Activated CD4-positive, alpha-beta T cell treated with anti-CD3 and anti-CD28 coated beads, Interleukin-2, amount 50 U/mL, for 4 hours (primary cell): ENCODE measurements around the gene MMP14.
"Not testable (repeated sequence)": the region's sequence is repeated elsewhere in the genome, so short reads cannot be mapped to it uniquely, and the experiment has no call there.

Experiments used
- DNase-seq, 2 experiments: peaks; one replicate each; pipeline ENCODE4 v3.0.0-alpha.2; 2020

The MMP14 gene

GRCh38 chr14:22836301-22837113 lies at the start of gene MMP14:
Gene MMP14 (plus strand): TSS chr14:22836585. CDS start chr14:22836818, 233 bp downstream.
- no peak for DNase-seq

GRCh38 chr14:22786685-22787084 lies 49.7 kb upstream of the MMP14 start:
- no peak for DNase-seq

- no peak for DNase-seq
Observed at GRCh38 chr14:22791301-22791700, 45.1 kb upstream of the MMP14 start.

GRCh38 chr14:22792158-22792557 lies 44.2 kb upstream of the MMP14 start:
- DNase-seq: no peak

- DNase-seq: not testable (repeated sequence)
Observed at GRCh38 chr14:22793550-22793949, 42.8 kb upstream of the MMP14 start.

GRCh38 chr14:22793976-22794375 lies 42.4 kb upstream of the MMP14 start:
- no peak for DNase-seq

GRCh38 chr14:22794551-22794951 lies 41.8 kb upstream of the MMP14 start:
- DNase-seq: no peak

GRCh38 chr14:22796087-22796707 lies 40.2 kb upstream of the MMP14 start:
- DNase-seq: no peak

GRCh38 chr14:22797017-22797917 lies 39.1 kb upstream of the MMP14 start:
- DNase-seq: no peak

GRCh38 chr14:22798528-22798927 lies 37.9 kb upstream of the MMP14 start:
- DNase-seq: no peak

GRCh38 chr14:22800346-22800745 lies 36.0 kb upstream of the MMP14 start:
- DNase-seq: no peak

- no peak for DNase-seq
Observed at GRCh38 chr14:22801716-22802115, 34.7 kb upstream of the MMP14 start.

GRCh38 chr14:22802860-22803686 lies 33.3 kb upstream of the MMP14 start:
- no peak for DNase-seq

GRCh38 chr14:22803687-22803974 lies 32.8 kb upstream of the MMP14 start:
- no peak for DNase-seq

- not testable (repeated sequence) for DNase-seq
Observed at GRCh38 chr14:22805235-22805634, 31.1 kb upstream of the MMP14 start.

GRCh38 chr14:22807432-22808087 lies 28.8 kb upstream of the MMP14 start:
- DNase-seq: no peak

GRCh38 chr14:22808388-22809209 lies 27.8 kb upstream of the MMP14 start:
- no peak for DNase-seq

- DNase-seq: no peak
Observed at GRCh38 chr14:22811722-22812121, 24.7 kb upstream of the MMP14 start.

GRCh38 chr14:22812744-22813143 lies 23.6 kb upstream of the MMP14 start:
- no peak for DNase-seq

GRCh38 chr14:22813145-22813544 lies 23.2 kb upstream of the MMP14 start:
- DNase-seq: no peak

- DNase-seq: no peak
Observed at GRCh38 chr14:22814373-22814772, 22.0 kb upstream of the MMP14 start.
